Smooth muscle cell of the coronary artery (primary cell): ENCODE results near the gene GOLGA8J. TPM values are rescaled to one million over a fixed set of nuclear protein-coding genes. Genes with fewer than 3 reads are reported as not detected.

ENCODE experiments used
- total RNA-seq: library from RNA; depleted of rRNA; stranded (reverse); fragments of >200 nt; gene quantifications from 2 replicates; pipeline ENCODE4 v1.2.3, GENCODE V29; 2014; ENCODE audit warnings: low replicate concordance

The GOLGA8J gene, protein sequence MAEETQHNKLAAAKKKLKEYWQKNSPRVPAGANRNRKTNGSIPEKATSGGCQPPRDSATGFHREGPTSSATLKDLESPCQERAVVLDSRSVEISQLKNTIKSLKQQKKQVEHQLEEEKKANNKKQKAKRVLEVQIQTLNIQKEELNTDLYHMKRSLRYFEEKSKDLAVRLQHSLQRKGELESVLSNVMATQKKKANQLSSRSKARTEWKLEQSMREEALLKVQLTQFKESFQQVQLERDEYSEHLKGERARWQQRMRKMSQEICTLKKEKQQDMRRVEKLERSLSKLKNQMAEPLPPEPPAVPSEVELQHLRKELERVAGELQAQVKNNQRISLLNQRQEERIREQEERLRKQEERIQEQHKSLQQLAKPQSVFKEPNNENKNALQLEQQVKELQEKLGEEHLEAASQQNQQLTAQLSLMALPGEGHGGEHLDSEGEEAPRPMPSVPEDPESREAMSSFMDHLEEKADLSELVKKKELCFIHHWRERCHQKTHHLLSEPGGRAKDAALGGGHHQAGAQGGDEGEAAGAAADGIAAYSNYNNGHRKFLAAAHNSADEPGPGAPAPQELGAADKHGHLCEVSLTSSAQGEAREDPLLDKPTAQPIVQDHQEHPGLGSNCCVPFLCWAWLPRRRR
- total RNA-seq = 0.08 and 0.12 TPM in 2 replicates

DNA sequence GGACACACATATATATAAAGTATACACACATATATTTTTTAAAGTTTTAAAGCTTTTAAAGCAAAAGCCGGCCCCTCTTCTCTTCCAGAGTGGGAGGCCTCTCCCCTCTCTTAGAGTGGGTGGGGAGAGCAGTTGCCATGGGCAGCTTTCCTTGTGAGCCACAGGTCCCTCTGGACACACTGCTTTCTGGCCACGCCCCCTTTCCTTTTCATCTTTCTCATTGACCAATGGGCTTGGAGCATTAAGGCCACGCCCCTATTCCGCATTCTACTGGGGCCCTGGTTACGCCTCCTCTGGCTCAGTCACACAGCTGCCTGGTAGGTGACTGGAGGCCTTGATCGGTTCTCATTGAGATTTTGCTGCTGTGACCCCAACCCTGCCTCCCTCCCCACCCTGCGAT is at the start of gene GOLGA8J:
GOLGA8J (plus strand) TSS at position 301 of the 400 bp plus-strand sequence; CDS start at position 399, 98 bp downstream.

DNA sequence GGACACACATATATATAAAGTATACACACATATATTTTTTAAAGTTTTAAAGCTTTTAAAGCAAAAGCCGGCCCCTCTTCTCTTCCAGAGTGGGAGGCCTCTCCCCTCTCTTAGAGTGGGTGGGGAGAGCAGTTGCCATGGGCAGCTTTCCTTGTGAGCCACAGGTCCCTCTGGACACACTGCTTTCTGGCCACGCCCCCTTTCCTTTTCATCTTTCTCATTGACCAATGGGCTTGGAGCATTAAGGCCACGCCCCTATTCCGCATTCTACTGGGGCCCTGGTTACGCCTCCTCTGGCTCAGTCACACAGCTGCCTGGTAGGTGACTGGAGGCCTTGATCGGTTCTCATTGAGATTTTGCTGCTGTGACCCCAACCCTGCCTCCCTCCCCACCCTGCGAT is 52.0 kb downstream of the GOLGA8J start, which contains the start of gene GOLGA8T:
GOLGA8T (plus strand) TSS at position 301 of the 400 bp plus-strand sequence; CDS start at position 399, 98 bp downstream.

Other genes starting within 250 kb of the GOLGA8J start
- 0.08 TPM in 1 of 2 replicates, not detected in the other for gene GOLGA8T, start 52.1 kb downstream of the GOLGA8J start, total RNA-seq